Kidney (tissue), 14 donors: ENCODE measurements around the gene PPIG. TPM values are rescaled to one million over a fixed set of nuclear protein-coding genes. Genes with fewer than 3 reads are reported as not detected.
"Not testable (repeated sequence)": the region's sequence is repeated elsewhere in the genome, so short reads cannot be mapped to it uniquely, and the experiment has no call there.

ENCODE experiments used
- DNase-seq, 5 donors: peaks; one replicate each; pipeline ENCODE4 v3.0.0-alpha.2; 2013 to 2020
- FAIRE-seq: peaks from 2 replicates; lab custom pipeline; 2012; peaks lifted over from hg19 to GRCh38; lab: Jason Lieb, UNC
- H3K27ac ChIP-seq, 2 donors: one replicate each; pipeline ENCODE4 v1.7.0; 2013; ENCODE audit warnings: low read depth in 2 of 2, low read length in 2 of 2, inconsistent platforms in 1 of 2
- H3K27me3 ChIP-seq: one replicate; pipeline ENCODE4 v1.7.1; 2013; ENCODE audit warnings: low read length, inconsistent platforms; ENCODE audit not compliant: control insufficient read depth, insufficient read depth
- H3K36me3 ChIP-seq, 3 donors: one replicate each; pipeline versions ENCODE4 v1.7.0 to v1.7.1; 2013; ENCODE audit warnings: low read length in 3 of 3, control low read depth in 1 of 3, inconsistent platforms in 1 of 3; ENCODE audit not compliant: insufficient read depth in 3 of 3, control insufficient read depth in 2 of 3
- H3K4me1 ChIP-seq, 3 donors: one replicate each; pipeline versions ENCODE4 v1.7.0 to v1.7.1; 2013; ENCODE audit warnings: low read length in 3 of 3, inconsistent platforms in 1 of 3, low read depth in 1 of 3; ENCODE audit not compliant: control insufficient read depth in 2 of 3, insufficient read depth in 2 of 3
- H3K4me3 ChIP-seq, 3 donors: one replicate each; pipeline versions ENCODE4 v1.7.0 to v1.8.1; 2013; ENCODE audit warnings: low read length in 3 of 3, control low read depth in 1 of 3, inconsistent platforms in 1 of 3
- H3K9ac ChIP-seq, 3 donors: one replicate each; pipeline versions ENCODE4 v1.7.0 to v1.7.1; 2013; ENCODE audit warnings: low read length in 3 of 3, control low read depth in 1 of 3, inconsistent platforms in 1 of 3
- H3K9me3 ChIP-seq, 3 donors: one replicate each; pipeline versions ENCODE4 v1.7.0 to v1.7.1; 2013; ENCODE audit warnings: low read length in 3 of 3, control low read depth in 1 of 3, inconsistent platforms in 1 of 3; ENCODE audit not compliant: control insufficient read depth in 2 of 3, insufficient read depth in 1 of 3
- CTCF ChIP-seq: IDR thresholded peaks from 3 replicates; pipeline ENCODE4 v1.5.1; 2012; ENCODE audit warnings: mild to moderate bottlenecking, moderate library complexity, borderline replicate concordance; ENCODE audit not compliant: insufficient read depth; ENCODE audit errors: extremely low read depth
- intact Hi-C: fragments of 100-400 bp; cut with DNase I; formaldehyde crosslinking; loops from one replicate; pipeline ENCODE4 v1.11.1; 2022
- polyA plus RNA-seq: library from polyadenylated mRNA; stranded (reverse); fragments of 350-450 nt; fragmentation: Illumina TruSeq; extraction: RNeasy Lipid Tissue Mini Kit (QIAGEN cat#74804); gene quantifications from one replicate; pipeline ENCODE4 v1.2.3, GENCODE V29; 2014; ENCODE audit warnings: low read depth, low replicate concordance; ENCODE audit not compliant: insufficient read depth
- total RNA-seq: library from RNA; stranded (reverse); fragmentation: NEBNext Ultra II Directional; extraction: Animal tissue kit (Norgen Biotek cat#: 25700); gene quantifications from one replicate; pipeline ENCODE4 v1.2.1, GENCODE V29; 2021
- donor health status: control.
- donor health status: control.
- donor health status: control.
- donor health status: control.
- donor health status: control.
- donor health status: DM: yes; HTN: yes; CAD: no.
- donor health status: Normal renal cell carcinoma (clear cell type).

Gene PPIG
- total and polyA plus RNA-seq, 2 donors from 2014 or later = 22.8 to 52.7 TPM

- Histone ChIP-seq H3K9me3 (peaks cover 0 to 3% (median 0%) of the 10 kb centered on the region in 3 donors), H3K27me3 (no peaks in the 10 kb centered on the region), H3K36me3 (no peaks in the 10 kb centered on the region), H3K4me3 (no peak overlapping the region), H3K27ac (no peak overlapping the region), H3K9ac (no peak overlapping the region), H3K4me1 (no peaks in the 10 kb centered on the region)
- intact Hi-C loops = no loop called here
- no peak for TF ChIP-seq CTCF
- DNase-seq (peak in 2 of 5 donors; percentile 6 to 36), FAIRE-seq (no peak)
Measured at GRCh38 chr2:169579044-169579443, 5.1 kb upstream of the PPIG start.

- FAIRE-seq, DNase-seq, H3K27me3 ChIP-seq, H3K36me3 ChIP-seq, H3K9me3 ChIP-seq, H3K4me3 ChIP-seq, H3K27ac ChIP-seq, H3K9ac ChIP-seq, H3K4me1 ChIP-seq, intact Hi-C loops: not testable (repeated sequence)
Measured at GRCh38 chr2:169582552-169583266, 1.4 kb upstream of the PPIG start.

- DNase-seq (peak in 1 of 5 donors; percentile 55), FAIRE-seq (no peak)
- Histone ChIP-seq H3K27me3 (no peaks in the 10 kb centered on the region), H3K36me3 (no peaks in the 10 kb centered on the region), H3K27ac (peak overlapping the region in 1 of 2 donors; percentile 98), H3K4me3 (peak overlapping the region in 2 of 3 donors; percentile 87), H3K4me1 (peaks cover 0 to 9% (median 3%) of the 10 kb centered on the region in 3 donors), H3K9me3 (peaks cover 0 to 3% (median 0%) of the 10 kb centered on the region in 3 donors), H3K9ac (no peak overlapping the region)
- TF ChIP-seq CTCF = no peak
- intact Hi-C loops = no loop called here
Measured at GRCh38 chr2:169583518-169583917, 633 bp upstream of the PPIG start.

DNA sequence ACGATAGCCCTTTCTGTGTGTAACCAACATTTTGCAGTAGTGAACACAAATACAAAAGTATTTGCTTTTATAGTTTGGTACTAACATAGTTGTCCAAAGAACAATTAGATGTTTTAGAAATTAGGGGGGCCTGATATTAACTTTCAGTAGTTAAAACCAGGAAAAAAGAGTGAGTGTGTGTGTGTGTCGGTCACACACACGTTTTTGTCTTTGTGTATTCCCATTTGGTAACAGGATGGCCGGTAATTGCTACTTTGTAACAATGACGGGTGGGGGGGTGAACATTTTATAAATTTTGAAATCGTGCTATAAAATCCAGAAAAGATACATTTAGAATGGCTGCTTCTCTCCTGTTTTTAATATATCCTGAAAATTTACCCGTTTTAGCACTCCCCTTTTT, 1.5 kb downstream of the PPIG start:
- peak overlapping the region; percentile 70 to 87 (median 87) for H3K4me3 ChIP-seq
- intact Hi-C loops = no loop called here

More for the DNA sequence above, 1.5 kb downstream of the PPIG start:
- Histone ChIP-seq H3K9me3 (peaks cover 0 to 3% (median 0%) of the 10 kb centered on the region in 3 donors), H3K4me1 (peaks cover 0 to 9% (median 3%) of the 10 kb centered on the region in 3 donors), H3K36me3 (no peaks in the 10 kb centered on the region), H3K27me3 (no peaks in the 10 kb centered on the region), H3K27ac (no peak overlapping the region), H3K9ac (peak overlapping the region in 1 of 3 donors; percentile 96)
- DNase-seq = peak in 1 of 5 donors; percentile 8
- no peak for TF ChIP-seq CTCF
- FAIRE-seq = no peak
